ENCODE measurements around the gene INAFM2. TPM values are rescaled to one million over a fixed set of nuclear protein-coding genes. Genes with fewer than 3 reads are reported as not detected.
A peak's percentile ranks its signal among the peaks of the same experiment; 100 is the strongest.

INAFM2 gene
- total and polyA plus RNA-seq, 9 of the 15 experiments (the other 6 are each of a cell fraction or from before 2014, with no cell fraction given) = 11.8 to 43.1 (median 27.2) TPM

DNA sequence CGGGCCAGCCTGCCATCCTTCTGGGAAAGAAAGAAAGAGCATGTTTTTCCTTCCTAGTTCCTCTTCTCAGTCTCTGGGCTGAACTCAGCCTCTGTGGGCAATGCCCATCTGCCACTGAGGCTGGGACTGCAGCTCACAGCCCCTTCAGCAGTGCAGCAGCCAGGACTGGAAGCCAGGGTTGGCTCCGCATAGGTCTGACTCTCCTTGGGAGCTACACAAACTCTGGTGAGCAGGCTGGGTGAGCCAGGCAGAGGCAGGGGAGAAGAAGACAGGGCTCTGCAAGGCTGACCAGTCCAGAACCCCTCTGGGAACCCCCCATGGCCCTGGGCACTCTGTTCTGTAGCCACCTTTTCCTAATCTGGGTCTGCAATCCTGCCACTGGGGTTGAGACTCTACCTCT lies 38.1 kb downstream of the INAFM2 start (continued):
- TF ChIP-seq FOXK2 (conservative IDR thresholded peaks at IDR 0.05 in 1 of 2, IDR thresholded peaks at IDR 0.05 in 1 of 2; ENCODE audit: low read depth in 2 of 2) = no peak
- no peak for TF ChIP-seq TSC22D4 (tag; IDR thresholded peaks at IDR 0.05)
- TF ChIP-seq SIX5 (IDR thresholded peaks at IDR 0.05; ENCODE audit: borderline replicate concordance in 1 of 2, insufficient read depth in 1 of 2, low read depth in 1 of 2, low read length in 2 of 2) = no peak
- TF ChIP-seq PCBP2 (IDR thresholded peaks at IDR 0.05; ENCODE audit: low read depth, low read length, poor library complexity, severe bottlenecking) = no peak
- no peak for TF ChIP-seq L3MBTL2 (IDR thresholded peaks at IDR 0.05)

DNA sequence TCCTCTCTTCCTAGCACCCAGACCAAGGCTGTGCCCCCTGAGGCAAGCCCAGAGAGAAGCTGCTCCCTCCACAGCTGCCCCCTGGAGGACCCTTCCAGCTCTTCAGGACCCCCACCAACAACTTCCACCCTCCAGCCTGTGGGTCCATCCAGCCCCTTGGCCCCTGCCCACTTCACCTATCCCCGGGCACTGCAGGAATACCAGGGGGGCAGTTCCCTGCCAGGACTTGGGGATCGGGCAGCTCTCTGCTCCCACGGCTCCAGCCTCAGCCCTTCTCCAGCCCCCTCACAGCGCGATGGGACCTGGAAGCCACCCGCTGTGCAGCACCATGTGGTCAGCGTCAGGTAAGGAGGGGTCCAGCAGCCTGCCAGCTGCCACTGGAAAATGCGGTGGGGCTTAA lies 40.1 kb downstream of the INAFM2 start:
- no peaks in the 10 kb centered on the region for H3K79me2 ChIP-seq (ENCODE audit: control insufficient read depth, insufficient read depth, low read length)
- H3K4me3 ChIP-seq = no peak overlapping the region
- FAIRE-seq (no peak), DNase-seq (ENCODE audit: extremely low read depth in 1 of 4, low spot score in 3 of 4) (no peak), ATAC-seq (no peak)
- H3K9me3 ChIP-seq (replicated peaks; ENCODE audit: control insufficient read depth, insufficient read depth, low read depth, low read length) = no peaks in the 10 kb centered on the region
- ChIA-PET POLR2A (interaction anchor here (0.9 kb wide), 1 partner anchor 68 kb away, joined by 3 read pairs; no protein-coding TSS in a partner anchor), CTCF (ENCODE audit: low intra/inter-chr PET ratio) (no interaction called here)
- no peaks in the 10 kb centered on the region for H3K9me1 ChIP-seq (ENCODE audit: control insufficient read depth, insufficient read depth, low read length)
- H3K27ac ChIP-seq (ENCODE audit: extremely low read depth, low read depth, low read length) = no peak overlapping the region
- TF ChIP-seq RFX5 (IDR thresholded peaks at IDR 0.05; ENCODE audit: low read depth, low read length) = no peak
- TF ChIP-seq, protein P1, sequence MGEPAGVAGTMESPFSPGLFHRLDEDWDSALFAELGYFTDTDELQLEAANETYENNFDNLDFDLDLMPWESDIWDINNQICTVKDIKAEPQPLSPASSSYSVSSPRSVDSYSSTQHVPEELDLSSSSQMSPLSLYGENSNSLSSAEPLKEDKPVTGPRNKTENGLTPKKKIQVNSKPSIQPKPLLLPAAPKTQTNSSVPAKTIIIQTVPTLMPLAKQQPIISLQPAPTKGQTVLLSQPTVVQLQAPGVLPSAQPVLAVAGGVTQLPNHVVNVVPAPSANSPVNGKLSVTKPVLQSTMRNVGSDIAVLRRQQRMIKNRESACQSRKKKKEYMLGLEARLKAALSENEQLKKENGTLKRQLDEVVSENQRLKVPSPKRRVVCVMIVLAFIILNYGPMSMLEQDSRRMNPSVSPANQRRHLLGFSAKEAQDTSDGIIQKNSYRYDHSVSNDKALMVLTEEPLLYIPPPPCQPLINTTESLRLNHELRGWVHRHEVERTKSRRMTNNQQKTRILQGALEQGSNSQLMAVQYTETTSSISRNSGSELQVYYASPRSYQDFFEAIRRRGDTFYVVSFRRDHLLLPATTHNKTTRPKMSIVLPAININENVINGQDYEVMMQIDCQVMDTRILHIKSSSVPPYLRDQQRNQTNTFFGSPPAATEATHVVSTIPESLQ (CRISPR knock-in tag; IDR thresholded peaks at IDR 0.05) = no peak
- TF ChIP-seq, protein P2, sequence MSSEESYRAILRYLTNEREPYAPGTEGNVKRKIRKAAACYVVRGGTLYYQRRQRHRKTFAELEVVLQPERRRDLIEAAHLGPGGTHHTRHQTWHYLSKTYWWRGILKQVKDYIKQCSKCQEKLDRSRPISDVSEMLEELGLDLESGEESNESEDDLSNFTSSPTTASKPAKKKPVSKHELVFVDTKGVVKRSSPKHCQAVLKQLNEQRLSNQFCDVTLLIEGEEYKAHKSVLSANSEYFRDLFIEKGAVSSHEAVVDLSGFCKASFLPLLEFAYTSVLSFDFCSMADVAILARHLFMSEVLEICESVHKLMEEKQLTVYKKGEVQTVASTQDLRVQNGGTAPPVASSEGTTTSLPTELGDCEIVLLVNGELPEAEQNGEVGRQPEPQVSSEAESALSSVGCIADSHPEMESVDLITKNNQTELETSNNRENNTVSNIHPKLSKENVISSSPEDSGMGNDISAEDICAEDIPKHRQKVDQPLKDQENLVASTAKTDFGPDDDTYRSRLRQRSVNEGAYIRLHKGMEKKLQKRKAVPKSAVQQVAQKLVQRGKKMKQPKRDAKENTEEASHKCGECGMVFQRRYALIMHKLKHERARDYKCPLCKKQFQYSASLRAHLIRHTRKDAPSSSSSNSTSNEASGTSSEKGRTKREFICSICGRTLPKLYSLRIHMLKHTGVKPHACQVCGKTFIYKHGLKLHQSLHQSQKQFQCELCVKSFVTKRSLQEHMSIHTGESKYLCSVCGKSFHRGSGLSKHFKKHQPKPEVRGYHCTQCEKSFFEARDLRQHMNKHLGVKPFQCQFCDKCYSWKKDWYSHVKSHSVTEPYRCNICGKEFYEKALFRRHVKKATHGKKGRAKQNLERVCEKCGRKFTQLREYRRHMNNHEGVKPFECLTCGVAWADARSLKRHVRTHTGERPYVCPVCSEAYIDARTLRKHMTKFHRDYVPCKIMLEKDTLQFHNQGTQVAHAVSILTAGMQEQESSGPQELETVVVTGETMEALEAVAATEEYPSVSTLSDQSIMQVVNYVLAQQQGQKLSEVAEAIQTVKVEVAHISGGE (CRISPR knock-in tag; IDR thresholded peaks at IDR 0.05) = no peak
- no peak for TF ChIP-seq CBX1 (IDR thresholded peaks at IDR 0.05; ENCODE audit: low read depth)
- no peak for TF ChIP-seq MYBL2 (IDR thresholded peaks at IDR 0.05; ENCODE audit: low read depth)
- no peak for TF ChIP-seq MYBL2 (CRISPR knock-in tag; IDR thresholded peaks at IDR 0.05; ENCODE audit: borderline replicate concordance)
- in situ Hi-C loops (cut with MboI) (no loop called here), intact Hi-C loops (cut with micrococcal nuclease) (no loop called here)
- peak overlapping the region in 1 of 2 experiments; percentile 53; a peak in 2 of 4 replicates for H3K9ac ChIP-seq (ENCODE audit: insufficient read depth in 1 of 2, low read depth in 2 of 2, low read length in 2 of 2)
- peaks cover 9 to 35% of the 10 kb centered on the region in 2 experiments for H3K4me1 ChIP-seq (replicated peaks in 1 of 2; ENCODE audit: control insufficient read depth in 2 of 2, insufficient read depth in 2 of 2, low read length in 2 of 2)
- 44% methylated on average over 8 of the region's 8 CpGs for WGBS (ENCODE audit: insufficient coverage, low coverage, missing lambda C conversion rate)
- peaks cover 0 to 13% of the 10 kb centered on the region in 2 experiments; a peak in 2 of 5 replicates for H3K27me3 ChIP-seq (ENCODE audit: control insufficient read depth in 2 of 2, insufficient read depth in 2 of 2, low read length in 2 of 2)
- H2AFZ ChIP-seq (ENCODE audit: low read depth, low read length) = no peak overlapping the region
- no peaks in the 10 kb centered on the region for H4K20me1 ChIP-seq (replicated peaks; ENCODE audit: control insufficient read depth, insufficient read depth, low read length)
- no peaks in the 10 kb centered on the region for H3K36me3 ChIP-seq (ENCODE audit: control insufficient read depth, insufficient read depth, low read length)
- BruUV-seq (replicated peaks) = no TSS peak
- no peak overlapping the region for H3K4me2 ChIP-seq (ENCODE audit: insufficient read depth, low read length)

All from K562 (cell line).